HG03354 (cell line): ENCODE results near the gene CCBE1.
"Not testable (repeated sequence)": the region's sequence is repeated elsewhere in the genome, so short reads cannot be mapped to it uniquely, and the experiment has no call there.

Experiments used
- ATAC-seq: cut with Tn5 transposase; IDR thresholded peaks from one replicate; pipeline ENCODE4 v1.9.1; 2021; ENCODE audit warnings: mild to moderate bottlenecking; ENCODE audit not compliant: unreplicated experiment, poor library complexity, severe bottlenecking

CCBE1 gene

DNA sequence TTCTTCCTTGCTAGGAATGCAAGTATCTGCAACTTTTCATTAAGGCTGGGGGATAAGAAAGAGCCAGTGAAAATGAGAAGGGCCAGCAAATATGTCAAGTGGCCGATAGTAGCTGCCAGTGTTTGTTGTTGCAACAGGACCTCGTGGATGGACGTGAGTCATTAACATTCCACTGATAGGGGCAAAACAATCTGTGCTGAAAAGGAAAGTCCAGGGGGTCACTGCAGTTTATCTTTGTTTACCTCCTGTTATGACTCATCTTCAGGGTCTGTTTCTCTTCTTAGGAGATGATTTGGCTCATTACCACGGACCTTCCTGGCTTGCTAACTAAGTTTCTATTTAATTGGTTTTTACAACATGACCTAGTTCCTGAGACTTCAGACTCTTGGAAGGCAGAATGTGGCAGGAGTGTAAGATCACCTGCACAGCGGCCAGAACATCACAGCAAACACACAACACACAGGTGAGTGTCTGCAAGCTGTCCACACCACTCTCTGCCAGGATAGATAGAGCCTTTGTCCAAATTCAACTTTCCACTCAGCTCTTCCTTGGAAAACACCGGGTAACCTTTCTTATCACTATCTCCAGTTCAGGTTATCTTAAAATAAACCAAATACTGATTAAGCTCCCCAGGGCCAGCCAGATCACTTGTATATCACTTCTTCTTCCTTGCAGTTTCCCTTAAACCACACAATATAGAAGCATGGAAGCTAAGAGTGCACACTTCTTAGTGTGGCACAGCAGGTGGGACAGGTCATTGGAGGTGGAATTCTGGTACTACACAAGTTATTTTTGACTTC, 180.7 kb downstream of the CCBE1 start:
- no peak for ATAC-seq

DNA sequence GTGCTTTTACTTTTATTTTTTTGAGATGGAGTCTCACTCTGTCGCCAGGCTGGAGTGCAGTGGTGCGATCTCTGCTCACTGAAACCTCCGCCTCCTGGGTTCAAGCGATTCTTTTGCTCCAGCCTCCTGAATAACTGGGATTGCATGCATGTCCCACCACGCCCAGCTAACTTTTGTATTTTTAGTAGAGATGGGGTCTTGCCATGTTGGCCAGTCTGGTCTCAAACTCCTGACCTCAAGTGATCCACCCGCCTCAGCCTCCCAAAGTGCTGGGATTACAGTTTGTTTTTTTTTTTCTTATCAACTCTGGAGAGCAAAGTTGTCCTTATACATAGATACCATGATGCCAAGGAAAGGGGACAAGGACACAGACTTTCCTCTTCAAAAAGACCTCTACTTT, 181.3 kb downstream of the CCBE1 start:
- ATAC-seq, result not testable (repeated sequence)

DNA sequence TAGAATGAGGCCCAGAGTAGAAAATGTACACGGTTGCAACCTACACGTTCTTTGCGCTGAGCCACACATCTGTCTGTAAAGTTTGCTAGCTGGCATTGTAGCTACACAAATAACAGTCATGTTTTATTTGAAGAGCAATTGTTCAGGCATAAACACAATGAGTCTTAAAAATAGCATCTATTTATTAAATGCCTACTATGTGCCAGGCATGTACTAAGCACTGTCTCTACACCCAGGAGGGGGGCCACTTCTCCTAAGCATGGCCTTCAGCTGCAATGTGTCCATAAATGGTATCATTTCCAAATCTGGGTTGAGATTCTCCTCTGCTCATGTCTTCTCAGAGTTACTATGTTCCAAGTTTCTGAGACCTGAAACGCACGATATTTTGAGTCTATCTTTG, 182.1 kb downstream of the CCBE1 start:
- no peak for ATAC-seq

DNA sequence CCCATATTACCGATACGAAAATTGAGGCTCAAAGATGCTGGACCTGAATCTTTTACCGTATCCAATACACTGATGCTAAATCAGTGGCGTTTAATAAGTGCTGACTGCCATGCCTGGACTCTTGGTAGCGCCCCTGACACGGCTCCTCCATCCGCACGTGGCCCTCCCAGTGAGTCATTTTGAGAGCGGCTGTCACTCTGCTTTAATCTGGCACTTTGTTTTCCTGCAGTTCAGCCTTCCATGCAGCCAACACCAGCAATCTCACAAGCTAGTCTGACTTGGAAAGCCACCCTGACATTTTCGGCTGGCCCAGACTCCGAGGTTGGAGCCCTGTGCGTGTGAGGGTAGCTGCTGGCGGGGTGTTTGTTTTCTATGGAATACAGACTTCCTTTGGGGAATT, 183.0 kb downstream of the CCBE1 start:
- ATAC-seq, result no peak

DNA sequence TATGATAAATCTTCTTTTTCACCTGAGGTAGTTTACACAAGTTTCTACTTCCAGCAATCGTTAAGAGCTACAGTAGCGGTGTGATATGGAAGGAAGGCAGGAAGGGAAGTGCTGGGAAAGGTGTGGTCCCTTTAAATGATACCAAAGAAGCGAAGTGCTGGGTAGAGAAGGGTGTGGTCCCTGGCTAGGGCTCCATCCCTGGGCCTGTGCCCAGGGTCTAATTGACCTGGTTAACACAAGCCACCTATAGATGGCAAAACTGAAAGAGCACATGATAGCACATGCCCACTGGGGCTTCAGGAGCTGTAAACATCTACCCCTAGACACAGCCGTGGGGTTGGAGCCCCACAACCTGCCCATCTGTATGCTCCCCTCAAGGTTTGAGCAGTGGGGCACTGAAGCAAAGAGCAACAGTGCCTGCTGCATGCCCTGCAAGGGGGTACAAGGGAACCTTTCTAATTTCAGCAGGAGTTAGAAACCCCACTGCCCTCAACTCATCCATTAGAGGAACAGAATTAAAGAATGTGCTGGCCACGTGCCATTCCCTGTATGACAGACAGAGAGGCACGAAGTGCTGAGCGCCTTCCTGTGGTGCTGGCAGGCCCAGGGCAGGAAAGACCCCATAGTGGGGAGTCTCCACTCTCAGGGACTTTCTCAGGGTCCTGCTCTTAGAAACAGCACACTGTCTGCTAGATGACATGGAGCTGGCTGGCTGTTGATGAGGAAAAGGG, 185.0 kb downstream of the CCBE1 start:
- no peak for ATAC-seq

DNA sequence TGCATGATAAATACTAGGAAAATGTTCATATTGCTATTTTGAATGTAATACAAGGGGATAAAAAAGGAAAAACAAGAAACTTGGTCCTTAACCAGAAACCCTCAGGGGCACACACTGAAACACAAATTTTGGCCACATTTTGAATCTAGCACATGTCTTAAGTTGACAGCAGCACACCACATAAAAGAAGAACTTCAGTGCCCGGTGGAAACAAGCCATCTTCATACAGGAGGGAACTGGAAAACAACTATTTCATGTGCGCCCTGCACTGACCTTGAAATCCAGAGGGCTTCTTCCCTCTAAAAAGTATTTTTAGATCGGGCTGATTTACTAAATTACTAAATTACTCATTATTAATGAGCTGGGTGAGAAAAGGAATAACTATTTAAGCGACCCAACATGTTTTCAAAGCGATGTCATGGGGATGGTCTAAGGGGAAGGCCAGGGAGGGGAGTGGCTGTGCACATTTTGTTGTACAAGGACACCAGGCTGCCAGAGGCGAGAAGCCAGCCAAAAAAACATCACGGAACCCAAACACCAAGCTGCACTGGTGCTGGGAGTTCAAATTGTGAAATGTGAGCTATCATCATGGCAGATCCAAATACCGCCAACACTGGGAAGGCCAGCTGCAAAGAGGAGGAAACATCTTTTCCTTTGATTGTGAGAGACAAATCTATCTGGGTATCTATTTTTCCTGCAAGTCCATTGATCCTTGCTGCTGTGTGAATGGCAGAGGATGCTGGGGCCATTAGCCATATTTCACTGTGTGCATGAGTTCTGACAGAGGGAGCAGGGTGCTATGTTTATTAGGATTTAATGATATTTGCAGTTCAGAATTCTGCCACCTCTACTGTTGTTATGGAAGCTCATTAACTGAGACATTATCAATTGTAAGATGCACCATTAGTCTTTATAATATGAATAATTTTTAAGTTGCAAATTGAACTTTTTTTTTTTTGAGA, 187.5 kb downstream of the CCBE1 start:
- no peak for ATAC-seq

DNA sequence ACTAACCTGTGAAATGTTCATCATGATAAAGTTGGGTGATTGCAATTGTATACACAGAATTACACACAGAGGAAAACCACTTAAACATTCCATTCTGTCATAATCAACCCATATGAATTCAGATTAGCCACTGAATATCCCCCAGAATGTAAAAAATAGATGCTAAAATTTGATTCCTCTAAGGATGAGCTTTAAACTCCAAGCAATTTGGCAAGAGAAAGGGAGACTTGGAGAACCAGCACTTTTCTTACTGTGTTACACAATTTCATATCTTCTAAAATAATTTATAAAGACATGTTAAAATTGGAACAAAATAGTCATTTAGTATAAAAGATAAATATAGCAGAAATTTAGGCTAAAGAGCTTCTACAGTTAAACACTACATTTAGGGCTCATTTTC, 191.9 kb downstream of the CCBE1 start:
- ATAC-seq, result no peak

DNA sequence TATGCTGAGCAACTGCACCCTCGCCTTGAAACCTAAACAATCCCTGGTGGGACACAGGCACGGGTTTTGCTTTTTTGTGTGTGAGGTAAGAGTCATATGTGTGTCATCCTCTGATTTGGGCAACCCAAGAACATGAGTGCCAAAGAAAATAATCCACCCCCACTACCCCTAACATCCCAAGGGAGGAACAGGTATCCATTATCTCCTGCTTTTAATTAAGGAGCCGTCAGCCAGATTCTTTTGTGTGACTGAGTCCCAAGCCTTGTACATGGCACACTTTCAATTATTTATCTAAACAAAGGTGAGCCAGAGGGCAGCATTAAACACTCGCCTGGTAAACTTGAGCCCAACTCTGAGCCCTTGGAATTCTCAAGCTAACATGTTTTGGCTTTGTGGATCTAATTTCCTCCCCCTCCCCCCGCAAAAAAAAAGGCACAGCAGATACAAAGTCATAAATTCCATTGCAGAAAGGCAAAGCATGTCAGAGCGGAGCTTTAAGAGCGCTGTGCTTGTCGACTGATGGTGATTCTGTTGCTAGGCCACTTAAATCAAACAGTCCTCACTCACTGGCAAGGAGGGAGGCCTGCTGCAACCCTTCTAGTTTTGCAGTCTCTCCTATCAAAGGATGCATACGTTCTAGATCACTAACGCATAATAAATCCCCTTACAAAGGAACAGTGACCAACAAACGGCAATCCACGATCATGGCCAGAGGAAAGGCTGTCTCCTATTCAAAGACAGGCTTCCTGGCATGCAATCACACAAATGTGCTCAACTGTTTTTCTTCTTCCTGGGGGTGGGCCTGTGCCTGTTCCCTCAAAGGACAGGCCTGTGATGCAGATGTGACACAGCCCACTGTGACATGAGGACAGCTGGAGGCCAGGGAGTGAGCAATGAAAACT, 194.7 kb downstream of the CCBE1 start:
- ATAC-seq, result no peak

DNA sequence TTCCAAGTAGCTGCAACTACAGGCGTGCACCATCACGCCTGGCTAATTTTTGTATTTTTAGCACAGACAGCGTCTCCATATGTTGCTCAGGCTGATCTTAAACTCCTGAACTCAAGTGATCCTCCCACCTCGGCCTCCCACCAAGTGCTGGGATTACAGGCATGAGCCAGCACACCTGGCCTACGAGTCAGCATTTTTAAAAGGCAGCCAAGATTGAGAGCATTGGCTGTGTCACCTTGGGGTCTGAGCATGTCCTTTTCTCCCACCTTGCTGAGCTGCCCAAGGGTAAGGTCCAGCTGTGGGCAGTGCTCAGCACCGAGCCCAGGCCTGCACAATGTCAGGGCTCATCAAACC, 195.3 kb downstream of the CCBE1 start:
- ATAC-seq, result no peak

DNA sequence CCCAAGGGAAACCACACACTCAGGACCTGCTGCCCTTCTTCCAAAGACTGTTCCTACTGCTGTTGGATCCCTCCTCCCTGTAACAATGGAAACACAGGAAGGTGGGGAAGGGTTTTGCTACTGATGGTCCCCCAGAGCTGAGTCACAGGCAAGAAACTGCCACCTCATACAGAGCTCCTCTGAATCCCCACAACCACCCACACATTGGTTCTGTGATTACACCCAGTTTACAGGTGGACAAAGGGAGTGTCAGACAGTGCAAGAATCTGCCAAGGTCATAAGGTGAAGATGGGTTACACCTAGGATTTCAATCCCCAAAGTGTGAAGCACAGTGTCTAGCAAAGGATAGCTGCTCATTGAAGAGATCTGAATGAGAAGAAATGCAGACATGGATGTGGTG, 196.5 kb downstream of the CCBE1 start:
- ATAC-seq, result no peak

DNA sequence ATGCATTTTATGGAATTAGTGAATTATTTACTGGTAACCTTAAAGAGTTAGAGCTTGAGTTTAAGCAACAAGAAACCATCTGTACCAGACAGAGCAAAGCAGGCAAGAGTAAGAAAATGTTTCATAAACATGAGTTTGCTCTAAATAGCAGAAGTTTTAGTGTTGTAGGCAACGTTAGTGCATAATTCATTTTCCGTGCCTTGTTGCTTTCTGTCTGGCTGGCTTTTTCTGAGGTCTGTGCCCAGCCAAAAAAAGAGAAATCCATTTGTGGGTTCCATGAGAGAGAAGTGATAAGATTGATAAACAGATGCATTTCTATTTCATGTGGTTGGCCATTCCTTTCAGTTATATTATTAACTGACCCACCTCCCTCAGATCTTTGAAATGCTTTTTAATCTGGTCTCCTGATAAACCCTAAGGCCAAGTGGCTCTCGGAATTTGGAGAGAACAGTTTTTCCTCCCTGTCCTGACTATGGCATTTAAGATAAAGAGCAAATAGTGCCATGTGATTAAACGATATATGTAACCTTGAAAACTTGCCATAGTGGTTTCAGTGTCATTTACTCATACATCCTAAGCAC, 198.6 kb downstream of the CCBE1 start:
- ATAC-seq, result no peak

DNA sequence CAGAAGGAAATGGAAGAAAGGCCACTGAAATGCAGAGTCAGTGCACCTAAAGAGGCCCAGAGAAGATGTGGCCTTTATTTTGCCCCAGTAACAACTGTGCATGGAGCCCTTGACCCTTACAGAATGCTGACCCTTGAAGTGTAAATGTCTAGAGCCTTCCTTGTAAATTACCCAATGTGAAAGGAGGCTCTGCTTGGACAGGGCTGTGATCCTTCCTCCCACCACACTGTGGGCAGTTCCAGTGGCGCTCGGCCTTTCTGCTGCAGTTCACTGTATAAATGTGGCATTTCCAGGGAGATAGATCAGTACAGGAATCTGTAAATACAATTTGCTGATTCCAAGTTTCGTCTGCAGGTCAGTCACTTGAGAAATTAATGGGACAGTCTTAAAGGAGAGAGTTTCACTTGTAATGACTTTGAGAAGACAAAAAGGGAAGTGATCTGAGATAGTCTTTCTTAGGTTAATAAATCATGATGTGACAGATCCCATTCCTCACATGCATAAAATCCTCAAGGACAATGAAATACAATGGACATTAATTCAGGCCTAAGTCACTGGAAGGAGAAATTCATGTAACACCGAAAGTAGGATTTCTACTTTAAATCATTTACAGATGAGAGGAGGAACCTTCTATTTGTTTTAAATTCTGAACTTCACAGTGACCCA, 204.3 kb downstream of the CCBE1 start:
- ATAC-seq, result no peak

DNA sequence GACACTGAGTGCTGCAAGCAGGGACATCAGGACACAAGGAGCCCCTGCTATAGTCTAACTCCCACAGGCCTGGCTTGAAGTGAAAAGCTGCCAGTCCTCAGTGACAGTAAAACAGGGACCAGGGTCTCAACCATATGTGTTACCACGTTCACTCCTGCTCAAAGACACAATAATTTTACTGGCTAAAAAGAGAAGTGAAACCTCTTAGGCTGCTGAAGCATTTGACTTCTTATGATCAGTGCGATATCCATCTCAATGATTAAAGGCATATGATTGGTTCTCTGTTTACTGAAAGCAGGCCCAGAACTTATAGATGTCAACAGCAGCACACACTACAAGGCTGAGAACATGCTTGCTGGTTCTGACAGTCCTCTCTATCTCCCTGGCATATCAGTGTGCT, 208.3 kb downstream of the CCBE1 start:
- peak; percentile 76 for ATAC-seq

DNA sequence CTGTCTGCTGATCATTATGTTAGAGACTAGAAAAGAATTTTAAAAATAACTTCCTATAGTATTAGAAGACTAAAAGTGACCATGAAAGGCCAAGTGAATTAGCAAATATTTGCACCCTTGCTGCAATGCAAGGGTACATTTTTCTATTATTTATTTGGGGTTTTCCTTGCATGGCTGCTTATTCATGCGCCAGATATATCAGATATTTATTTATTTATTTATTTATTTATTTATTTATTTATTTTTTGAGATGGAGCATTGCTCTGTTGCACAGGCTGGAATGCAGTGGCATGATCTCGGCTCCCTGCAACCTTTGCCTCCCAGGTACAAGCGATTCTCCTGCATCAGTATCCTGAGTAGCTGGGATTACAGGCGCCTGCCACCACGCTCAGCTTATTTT, 211.8 kb downstream of the CCBE1 start:
- ATAC-seq, result no peak

DNA sequence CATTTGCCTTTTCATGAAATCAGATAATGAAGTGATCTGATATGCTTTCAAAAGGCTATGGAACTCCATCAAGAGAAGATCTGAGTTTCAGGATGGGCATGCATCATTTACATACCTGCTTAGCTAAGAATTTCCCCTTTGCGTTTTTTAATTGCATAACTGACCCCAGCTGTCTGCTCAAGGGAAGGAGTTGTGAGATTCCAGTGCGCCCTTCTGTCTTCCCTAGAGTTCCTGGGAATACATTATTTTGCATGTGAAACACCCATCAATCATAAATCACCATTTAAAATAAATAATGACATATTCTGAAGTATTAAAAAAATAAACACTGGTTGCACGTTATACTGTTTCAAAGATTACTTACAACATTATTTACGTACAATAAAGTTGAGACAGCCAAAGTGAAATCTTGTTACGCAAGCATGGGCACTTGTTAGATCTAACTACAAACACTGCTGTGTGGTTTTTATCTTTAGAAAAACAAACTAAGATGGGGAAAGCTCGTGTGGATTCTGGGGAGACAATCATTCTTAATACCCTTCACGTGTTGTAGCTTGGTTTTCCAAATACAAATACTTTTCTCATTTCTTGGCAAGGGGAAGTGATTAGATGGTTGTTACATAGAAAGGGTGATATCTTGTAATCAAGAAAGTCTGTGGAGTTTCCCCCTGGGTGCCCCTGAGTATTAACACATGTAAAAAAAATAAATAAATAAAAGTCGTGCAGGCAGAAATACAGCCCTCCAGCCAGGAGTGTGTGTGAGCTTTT, 212.5 kb downstream of the CCBE1 start:
- ATAC-seq, result no peak

DNA sequence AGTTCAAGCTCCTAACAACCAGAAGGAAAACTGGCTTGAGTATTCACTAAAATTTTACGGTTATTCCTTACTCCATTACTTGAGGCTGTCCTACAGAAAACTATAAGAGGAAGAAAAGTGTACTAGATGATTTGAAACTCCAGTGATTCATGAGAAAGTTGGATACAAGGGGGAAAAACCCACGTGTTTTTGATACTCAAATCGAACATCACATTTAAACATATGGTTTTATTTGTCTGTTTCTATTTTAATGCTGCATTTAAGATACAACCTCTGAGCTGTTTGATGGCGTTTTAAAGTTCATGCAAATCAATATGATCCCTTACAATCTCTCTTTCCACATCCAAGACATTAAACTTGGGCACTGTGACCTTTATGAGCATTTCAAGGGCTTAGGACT, 213.1 kb downstream of the CCBE1 start:
- ATAC-seq, result no peak

DNA sequence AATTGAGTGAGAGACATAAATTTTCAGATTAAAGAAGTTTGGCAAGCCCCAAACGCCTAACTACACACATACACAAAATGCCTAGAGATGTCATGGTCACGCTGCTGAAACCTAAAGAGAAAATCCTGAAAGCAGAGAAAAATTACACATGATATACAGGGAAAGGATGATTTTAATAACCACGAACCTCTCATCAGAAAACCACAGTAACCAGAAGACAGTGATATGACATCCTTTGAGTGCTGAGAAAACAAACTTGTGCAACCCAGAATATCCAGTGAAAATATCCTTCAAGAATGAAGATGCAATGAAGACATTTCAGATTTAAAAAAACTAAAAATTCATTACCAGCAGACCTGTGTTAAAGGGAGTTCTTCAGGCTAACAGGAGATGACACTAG, 215.8 kb downstream of the CCBE1 start:
- ATAC-seq, result no peak

DNA sequence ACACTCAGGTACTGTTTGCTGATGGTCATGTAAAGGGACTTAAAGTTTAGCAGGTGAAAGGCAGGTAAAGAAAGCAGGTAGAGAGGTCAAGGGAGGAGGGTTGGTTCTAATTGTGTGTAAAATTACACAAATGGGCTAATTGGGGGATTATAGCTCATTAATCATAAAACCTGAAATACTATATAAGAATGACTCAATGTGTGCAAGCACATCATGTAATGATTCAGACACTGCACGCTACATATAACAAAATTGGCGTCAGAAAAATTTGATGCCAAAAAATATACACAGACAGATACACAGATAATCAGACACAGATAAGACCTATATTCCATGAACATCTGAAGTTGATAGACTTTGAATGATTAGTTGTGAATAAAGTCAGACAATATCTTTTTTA, 217.4 kb downstream of the CCBE1 start:
- no peak for ATAC-seq
